Liver (tissue), 9 donors: Measurements from ENCODE around the gene TECPR1. TPM values are rescaled to one million over a fixed set of nuclear protein-coding genes. Genes with fewer than 3 reads are reported as not detected.

Experiments used
- DNase-seq: peaks from one replicate; pipeline ENCODE4 v3.0.0-alpha.2; 2017; ENCODE audit warnings: low spot score
- H3K27ac ChIP-seq, 2 donors: one replicate each; pipeline ENCODE4 v1.7.0; 2013; ENCODE audit warnings: inconsistent platforms in 2 of 2, low read length in 2 of 2, control low read depth in 1 of 2, low read depth in 1 of 2, mild to moderate bottlenecking in 1 of 2
- H3K27me3 ChIP-seq, 4 donors: one replicate each; pipeline versions ENCODE4 v1.6.1 to v1.7.0; 2013; ENCODE audit warnings: low read length in 3 of 4, inconsistent platforms in 1 of 4, mild to moderate bottlenecking in 1 of 4, moderate library complexity in 1 of 4; ENCODE audit not compliant: control insufficient read depth in 4 of 4, insufficient read depth in 4 of 4
- H3K36me3 ChIP-seq, 4 donors: one replicate each; pipeline versions ENCODE4 v1.6.1 to v1.7.0; 2013; ENCODE audit warnings: low read length in 3 of 4, mild to moderate bottlenecking in 3 of 4, low read depth in 1 of 4, moderate library complexity in 1 of 4; ENCODE audit not compliant: control insufficient read depth in 4 of 4, insufficient read depth in 3 of 4
- H3K4me1 ChIP-seq, 4 donors: one replicate each; pipeline versions ENCODE4 v1.6.1 to v1.7.0; 2013; ENCODE audit warnings: low read length in 3 of 4, mild to moderate bottlenecking in 3 of 4, moderate library complexity in 1 of 4; ENCODE audit not compliant: control insufficient read depth in 4 of 4, insufficient read depth in 4 of 4
- H3K4me3 ChIP-seq, 3 donors: one replicate each; pipeline versions ENCODE4 v1.6.1 to v1.7.0; 2013; ENCODE audit warnings: low read length in 3 of 3, control low read depth in 1 of 3, low read depth in 1 of 3, mild to moderate bottlenecking in 1 of 3
- H3K9ac ChIP-seq, 2 donors: one replicate each; pipeline ENCODE4 v1.7.0; 2013; ENCODE audit warnings: low read length in 2 of 2, mild to moderate bottlenecking in 2 of 2, moderate library complexity in 2 of 2, control low read depth in 1 of 2, low read depth in 1 of 2
- H3K9me3 ChIP-seq, 4 donors: one replicate each; pipeline versions ENCODE4 v1.6.1 to v1.7.0; 2013; ENCODE audit warnings: low read length in 3 of 4; ENCODE audit not compliant: control insufficient read depth in 4 of 4
- EGR1 ChIP-seq, 2 donors: IDR thresholded peaks; 2 replicates each; pipeline ENCODE4 v1.6.1; 2016 to 2018; ENCODE audit warnings: antibody characterized with exemption in 2 of 2, low read depth in 2 of 2
- FOXA2 ChIP-seq: IDR thresholded peaks from 2 replicates; pipeline ENCODE4 v1.6.1; 2016; ENCODE audit warnings: antibody characterized with exemption
- HNF4A ChIP-seq, 2 donors: conservative IDR thresholded peaks; 2 replicates each; pipeline ENCODE4 v1.6.1; 2016; ENCODE audit warnings: antibody characterized with exemption in 2 of 2, mild to moderate bottlenecking in 2 of 2
- HNF4G ChIP-seq: IDR thresholded peaks from 2 replicates; pipeline ENCODE4 v1.6.1; 2016; ENCODE audit warnings: antibody characterized with exemption
- JUND ChIP-seq, 2 donors: IDR thresholded peaks; 2 replicates each; pipeline ENCODE4 v1.6.1; 2016; ENCODE audit warnings: antibody characterized with exemption in 2 of 2
- NR2F2 ChIP-seq: IDR thresholded peaks from 2 replicates; pipeline ENCODE4 v1.6.1; 2016; ENCODE audit warnings: antibody characterized with exemption
- REST ChIP-seq: IDR thresholded peaks from 2 replicates; pipeline ENCODE4 v1.6.1; 2016; ENCODE audit warnings: antibody characterized with exemption, mild to moderate bottlenecking
- RXRA ChIP-seq, 2 donors: IDR thresholded peaks; 2 replicates each; pipeline ENCODE4 v1.6.1; 2017 to 2018; ENCODE audit warnings: antibody characterized with exemption in 2 of 2, mild to moderate bottlenecking in 1 of 2
- SP1 ChIP-seq: IDR thresholded peaks from 2 replicates; pipeline ENCODE4 v1.6.1; 2018; ENCODE audit warnings: antibody characterized with exemption, mild to moderate bottlenecking
- TAF1 ChIP-seq: conservative IDR thresholded peaks from 2 replicates; pipeline ENCODE4 v1.6.1; 2016; ENCODE audit warnings: antibody characterized with exemption, mild to moderate bottlenecking
- WGBS: extraction: QIAGEN DNeasy Blood & Tissue Kit; methylation state at CpG from one replicate; pipeline ENCODE4 v1.1.7; 2013; 5-methylcytosine and 5-hydroxymethylcytosine counted together
- polyA plus RNA-seq, 2 donors: library from polyadenylated mRNA; stranded (reverse) in 1 of 2; unstranded in 1 of 2; fragments of 200-250 nt in 1 of 2; fragments of >200 nt in 1 of 2; fragmentation: Nextera tagmentation in 1 of 2; extraction: Ambion mirVana in 1 of 2; gene quantifications; one replicate each; pipeline versions ENCODE4 v1.2.1 to v1.2.3, GENCODE V29; 2013 to 2015
- total RNA-seq, 2 donors: library from RNA; depleted of rRNA; stranded (reverse); fragments of >200 nt; gene quantifications; one replicate each; pipeline ENCODE4 v1.2.3, GENCODE V29; 2014
- TF ChIP-seq, protein P1 (sequence below): IDR thresholded peaks from 2 replicates; pipeline ENCODE4 v1.6.1; 2016; ENCODE audit warnings: antibody characterized with exemption
- TF ChIP-seq, protein P2 (sequence below): IDR thresholded peaks from 2 replicates; pipeline ENCODE4 v1.6.1; 2016; ENCODE audit warnings: antibody characterized with exemption
- TF ChIP-seq, protein P3 (sequence below): IDR thresholded peaks from 2 replicates; pipeline ENCODE4 v1.6.1; 2016; ENCODE audit warnings: antibody characterized with exemption
- TF ChIP-seq, protein P4 (sequence below): fragments of 150-350 bp; IDR thresholded peaks from 2 replicates; pipeline ENCODE4 v1.5.1; 2017; ENCODE audit warnings: improper control_type of control experiment, low read depth, low read length; ENCODE audit not compliant: missing input control
- donor health status: healthy.
- donor health status: healthy.
- donor health status: healthy.
- donor health status: healthy.
- donor health status: healthy.

The TECPR1 gene
- total and polyA plus RNA-seq, 4 donors: 3.3 to 16.3 (median 7.8) TPM

- H3K9me3 ChIP-seq: no peaks in the 10 kb centered on the region
Observed at GRCh38 chr7:98192781-98193457, 59.1 kb downstream of the TECPR1 start.

More at GRCh38 chr7:98192781-98193457, 59.1 kb downstream of the TECPR1 start:
- no peak overlapping the region for H3K4me3 ChIP-seq
- no peaks in the 10 kb centered on the region for H3K27me3 ChIP-seq
- TF ChIP-seq HNF4A (conservative IDR thresholded peaks at IDR 0.05): no peak
- no peak for TF ChIP-seq FOXA2
- no peak for TF ChIP-seq HNF4G
- no peak for TF ChIP-seq EGR1 (IDR thresholded peaks at IDR 0.05; ENCODE audit: low read depth in 2 of 2)
- TF ChIP-seq RXRA (IDR thresholded peaks at IDR 0.05): no peak
- TF ChIP-seq, protein P1, sequence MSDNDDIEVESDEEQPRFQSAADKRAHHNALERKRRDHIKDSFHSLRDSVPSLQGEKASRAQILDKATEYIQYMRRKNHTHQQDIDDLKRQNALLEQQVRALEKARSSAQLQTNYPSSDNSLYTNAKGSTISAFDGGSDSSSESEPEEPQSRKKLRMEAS: no peak
- no peak for TF ChIP-seq JUND (IDR thresholded peaks at IDR 0.05)
- TF ChIP-seq, protein P2, sequence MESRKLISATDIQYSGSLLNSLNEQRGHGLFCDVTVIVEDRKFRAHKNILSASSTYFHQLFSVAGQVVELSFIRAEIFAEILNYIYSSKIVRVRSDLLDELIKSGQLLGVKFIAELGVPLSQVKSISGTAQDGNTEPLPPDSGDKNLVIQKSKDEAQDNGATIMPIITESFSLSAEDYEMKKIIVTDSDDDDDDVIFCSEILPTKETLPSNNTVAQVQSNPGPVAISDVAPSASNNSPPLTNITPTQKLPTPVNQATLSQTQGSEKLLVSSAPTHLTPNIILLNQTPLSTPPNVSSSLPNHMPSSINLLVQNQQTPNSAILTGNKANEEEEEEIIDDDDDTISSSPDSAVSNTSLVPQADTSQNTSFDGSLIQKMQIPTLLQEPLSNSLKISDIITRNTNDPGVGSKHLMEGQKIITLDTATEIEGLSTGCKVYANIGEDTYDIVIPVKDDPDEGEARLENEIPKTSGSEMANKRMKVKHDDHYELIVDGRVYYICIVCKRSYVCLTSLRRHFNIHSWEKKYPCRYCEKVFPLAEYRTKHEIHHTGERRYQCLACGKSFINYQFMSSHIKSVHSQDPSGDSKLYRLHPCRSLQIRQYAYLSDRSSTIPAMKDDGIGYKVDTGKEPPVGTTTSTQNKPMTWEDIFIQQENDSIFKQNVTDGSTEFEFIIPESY: no peak
- no peak for TF ChIP-seq REST
- TF ChIP-seq, protein P3, sequence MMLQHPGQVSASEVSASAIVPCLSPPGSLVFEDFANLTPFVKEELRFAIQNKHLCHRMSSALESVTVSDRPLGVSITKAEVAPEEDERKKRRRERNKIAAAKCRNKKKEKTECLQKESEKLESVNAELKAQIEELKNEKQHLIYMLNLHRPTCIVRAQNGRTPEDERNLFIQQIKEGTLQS: no peak
- TF ChIP-seq SP1: no peak
- TF ChIP-seq TAF1: no peak
- TF ChIP-seq, protein P4, sequence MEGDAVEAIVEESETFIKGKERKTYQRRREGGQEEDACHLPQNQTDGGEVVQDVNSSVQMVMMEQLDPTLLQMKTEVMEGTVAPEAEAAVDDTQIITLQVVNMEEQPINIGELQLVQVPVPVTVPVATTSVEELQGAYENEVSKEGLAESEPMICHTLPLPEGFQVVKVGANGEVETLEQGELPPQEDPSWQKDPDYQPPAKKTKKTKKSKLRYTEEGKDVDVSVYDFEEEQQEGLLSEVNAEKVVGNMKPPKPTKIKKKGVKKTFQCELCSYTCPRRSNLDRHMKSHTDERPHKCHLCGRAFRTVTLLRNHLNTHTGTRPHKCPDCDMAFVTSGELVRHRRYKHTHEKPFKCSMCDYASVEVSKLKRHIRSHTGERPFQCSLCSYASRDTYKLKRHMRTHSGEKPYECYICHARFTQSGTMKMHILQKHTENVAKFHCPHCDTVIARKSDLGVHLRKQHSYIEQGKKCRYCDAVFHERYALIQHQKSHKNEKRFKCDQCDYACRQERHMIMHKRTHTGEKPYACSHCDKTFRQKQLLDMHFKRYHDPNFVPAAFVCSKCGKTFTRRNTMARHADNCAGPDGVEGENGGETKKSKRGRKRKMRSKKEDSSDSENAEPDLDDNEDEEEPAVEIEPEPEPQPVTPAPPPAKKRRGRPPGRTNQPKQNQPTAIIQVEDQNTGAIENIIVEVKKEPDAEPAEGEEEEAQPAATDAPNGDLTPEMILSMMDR: no peak
- TF ChIP-seq NR2F2: no peak
- no peak overlapping the region for H3K27ac ChIP-seq
- H3K4me1 ChIP-seq: no peaks in the 10 kb centered on the region
- 93% methylated on average over 22 of the region's 22 CpGs for WGBS
- H3K9ac ChIP-seq: no peak overlapping the region
- H3K36me3 ChIP-seq: peaks cover 15 to 51% (median 31%) of the 10 kb centered on the region in 4 donors
- DNase-seq: no peak
